H9 (cell line): ENCODE measurements around the gene HAL. TPM values are rescaled to one million over a fixed set of nuclear protein-coding genes. Genes with fewer than 3 reads are reported as not detected.

Experiments used
- DNase-seq: peaks from one replicate; pipeline ENCODE4 v3.0.0-alpha.2; 2017
- H2AFZ ChIP-seq: one replicate; pipeline ENCODE4 v1.6.1; 2013; ENCODE audit warnings: mild to moderate bottlenecking, low read length, control low read depth, moderate library complexity
- H2AK5ac ChIP-seq: 2 replicates; pipeline ENCODE4 v1.6.1; 2013; ENCODE audit warnings: low read length, control low read depth, mixed read lengths; ENCODE audit not compliant: insufficient read length
- H2BK120ac ChIP-seq: one replicate; pipeline ENCODE4 v1.6.1; 2013; ENCODE audit warnings: low read depth, mild to moderate bottlenecking, low read length, control low read depth, inconsistent platforms; ENCODE audit not compliant: poor library complexity, severe bottlenecking
- H2BK12ac ChIP-seq: 2 replicates; pipeline ENCODE4 v1.6.1; 2013; ENCODE audit warnings: low read length, control low read depth, mixed read lengths, low read depth; ENCODE audit not compliant: insufficient read length
- H2BK15ac ChIP-seq: 2 replicates; pipeline ENCODE4 v1.6.1; 2013; ENCODE audit warnings: low read depth, low read length, control low read depth
- H2BK20ac ChIP-seq: one replicate; pipeline ENCODE4 v1.6.1; 2013; ENCODE audit warnings: low read depth, mild to moderate bottlenecking, low read length, control low read depth, inconsistent platforms; ENCODE audit not compliant: poor library complexity, severe bottlenecking
- H2BK5ac ChIP-seq: 2 replicates; pipeline ENCODE4 v1.6.1; 2013; ENCODE audit warnings: low read length, control low read depth, mixed read lengths; ENCODE audit not compliant: insufficient read length
- H3K14ac ChIP-seq: 2 replicates; pipeline ENCODE4 v1.6.1; 2013; ENCODE audit warnings: low read length, control low read depth; ENCODE audit not compliant: insufficient read depth
- H3K18ac ChIP-seq: 2 replicates; pipeline ENCODE4 v1.6.1; 2013; ENCODE audit warnings: low read depth, mild to moderate bottlenecking, mixed read lengths, low read length, control low read depth; ENCODE audit not compliant: insufficient read length
- H3K23ac ChIP-seq: 2 replicates; pipeline ENCODE4 v1.6.1; 2013; ENCODE audit warnings: low read length, control low read depth, mixed read lengths, low read depth; ENCODE audit not compliant: insufficient read length
- H3K23me2 ChIP-seq: 2 replicates; pipeline ENCODE4 v1.6.1; 2013; ENCODE audit warnings: low read depth, mild to moderate bottlenecking, mixed read lengths, low read length, control low read depth; ENCODE audit not compliant: insufficient read length, poor library complexity, severe bottlenecking
- H3K27ac ChIP-seq: 2 replicates; pipeline ENCODE4 v1.5.1; 2013; ENCODE audit warnings: low read length, control low read depth, mixed read lengths, low read depth; ENCODE audit not compliant: insufficient read length
- H3K27me3 ChIP-seq: 2 replicates; pipeline ENCODE4 v1.6.1; 2013; ENCODE audit warnings: low read length, control low read depth, inconsistent platforms; ENCODE audit not compliant: insufficient read depth
- H3K4ac ChIP-seq: 2 replicates; pipeline ENCODE4 v1.6.1; 2013; ENCODE audit warnings: low read depth, mild to moderate bottlenecking, control low read depth, inconsistent platforms, low read length, moderate library complexity
- H3K4me1 ChIP-seq: 2 replicates; pipeline ENCODE4 v1.6.1; 2013; ENCODE audit warnings: low read length, control low read depth, inconsistent platforms; ENCODE audit not compliant: insufficient read depth
- H3K4me2 ChIP-seq: 2 replicates; pipeline ENCODE4 v1.6.1; 2013; ENCODE audit warnings: low read length, control low read depth, mixed read lengths; ENCODE audit not compliant: insufficient read length, insufficient read depth
- H3K56ac ChIP-seq: 2 replicates; pipeline ENCODE4 v1.6.1; 2013; ENCODE audit warnings: low read depth, mild to moderate bottlenecking, mixed read lengths, low read length, control low read depth; ENCODE audit not compliant: insufficient read length
- H3K79me1 ChIP-seq: 2 replicates; pipeline ENCODE4 v1.6.1; 2013; ENCODE audit warnings: low read depth, mild to moderate bottlenecking, moderate library complexity, low read length, control low read depth, inconsistent platforms; ENCODE audit not compliant: insufficient read depth, poor library complexity, severe bottlenecking
- H3K79me2 ChIP-seq: 2 replicates; pipeline ENCODE4 v1.6.1; 2013; ENCODE audit warnings: low read length, control low read depth, inconsistent platforms; ENCODE audit not compliant: insufficient read depth
- H3K9ac ChIP-seq: 2 replicates; pipeline ENCODE4 v1.6.1; 2013; ENCODE audit warnings: low read length, control low read depth, mixed read lengths; ENCODE audit not compliant: insufficient read length; ENCODE audit errors: extremely low read depth
- H3K9me3 ChIP-seq: one replicate; pipeline ENCODE4 v1.6.1; 2013; ENCODE audit warnings: low read depth, low read length, inconsistent platforms; ENCODE audit not compliant: control insufficient read depth
- H3T11ph ChIP-seq: one replicate; pipeline ENCODE4 v1.6.1; 2013; ENCODE audit warnings: mild to moderate bottlenecking, low read length, control low read depth, inconsistent platforms
- H4K20me1 ChIP-seq: one replicate; pipeline ENCODE4 v1.6.1; 2013; ENCODE audit not compliant: control insufficient read depth, insufficient read length, insufficient read depth
- H4K5ac ChIP-seq: 2 replicates; pipeline ENCODE4 v1.6.1; 2013; ENCODE audit warnings: low read depth, mild to moderate bottlenecking, mixed read lengths, low read length, control low read depth; ENCODE audit not compliant: insufficient read length
- H4K8ac ChIP-seq: replicated peaks from 2 replicates; pipeline ENCODE4 v1.6.1; 2013; ENCODE audit warnings: low read length, control low read depth, mixed read lengths, low read depth; ENCODE audit not compliant: insufficient read length
- H4K91ac ChIP-seq: 2 replicates; pipeline ENCODE4 v1.6.1; 2013; ENCODE audit warnings: low read depth, mild to moderate bottlenecking, moderate library complexity, mixed read lengths, low read length, control low read depth; ENCODE audit not compliant: insufficient read length
- H3K27ac Mint-ChIP-seq, 3 experiments: 2 replicates in 2 of 3; 3 replicates in 1 of 3; pipeline ENCODE4 v1.8.0; 2020 to 2021; ENCODE audit warnings: mixed read lengths in 3 of 3, mild to moderate bottlenecking in 1 of 3, moderate library complexity in 1 of 3
- H3K27me3 Mint-ChIP-seq: 2 replicates; pipeline ENCODE4 v1.8.0; 2021; ENCODE audit warnings: low read depth, mild to moderate bottlenecking, moderate library complexity, mixed read lengths
- H3K36me3 Mint-ChIP-seq, 3 experiments: 2 replicates in 2 of 3; 3 replicates in 1 of 3; pipeline ENCODE4 v1.8.0; 2020 to 2021; ENCODE audit warnings: low read depth in 3 of 3, mixed read lengths in 3 of 3; ENCODE audit not compliant: insufficient read depth in 1 of 3
- H3K4me1 Mint-ChIP-seq, 2 experiments: 2 replicates each; pipeline ENCODE4 v1.8.0; 2020; ENCODE audit warnings: mixed read lengths in 2 of 2
- H3K4me3 Mint-ChIP-seq, 2 experiments: 2 replicates in 1 of 2; 3 replicates in 1 of 2; pipeline ENCODE4 v1.8.0; 2020 to 2021; ENCODE audit warnings: mild to moderate bottlenecking in 2 of 2, mixed read lengths in 2 of 2, moderate library complexity in 1 of 2
- H3K9me3 Mint-ChIP-seq, 2 experiments: 2 replicates in 1 of 2; 3 replicates in 1 of 2; pipeline ENCODE4 v1.8.0; 2020; ENCODE audit warnings: mild to moderate bottlenecking in 2 of 2, mixed read lengths in 2 of 2, moderate library complexity in 1 of 2
- WGBS: extraction: QIAGEN DNeasy Blood & Tissue Kit; methylation state at CpG from one replicate; pipeline ENCODE4 v1.1.7; 2013; ENCODE audit warnings: missing lambda C conversion rate, low lambda C conversion rate, mixed read lengths; ENCODE audit not compliant: insufficient read length; ENCODE audit errors: extremely low coverage; 5-methylcytosine and 5-hydroxymethylcytosine counted together
- total RNA-seq: library from RNA; stranded (reverse); gene quantifications from 2 replicates; pipeline ENCODE4 v1.2.1, GENCODE V29; 2021
- TF ChIP-seq, protein P1 (sequence below): fragments of 200-600 bp; sonication (generic); conservative IDR thresholded peaks from 3 replicates; pipeline ENCODE4 v1.8.0; 2021; ENCODE audit warnings: antibody characterized with exemption, mild to moderate bottlenecking

HAL gene
- total RNA-seq, 1 experiment from 2014 or later = 0.35 TPM

DNA sequence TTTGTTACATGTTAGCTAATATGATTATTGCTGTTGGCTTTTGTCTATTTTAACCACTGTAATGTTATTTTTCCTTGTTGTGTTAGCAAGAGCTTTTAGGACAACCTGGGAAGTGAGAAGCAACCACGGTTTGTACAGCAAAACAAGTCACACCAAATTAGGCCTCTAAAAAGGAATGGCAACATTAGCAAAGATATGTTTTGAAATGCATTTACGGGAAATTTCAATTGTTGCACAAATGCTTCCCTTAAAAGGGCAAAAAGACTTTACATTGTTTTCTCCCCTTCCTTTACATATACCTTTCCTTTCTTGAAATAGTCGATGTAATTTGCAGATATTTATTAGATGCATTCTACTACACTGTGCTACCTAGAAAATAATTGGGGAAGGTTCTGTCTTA, 43.4 kb upstream of the HAL start:
- H4K5ac ChIP-seq = no peak overlapping the region
- H3K36me3 Mint-ChIP-seq = no peaks in the 10 kb centered on the region
- no peak overlapping the region for H3K27ac ChIP-seq
- TF ChIP-seq, protein P1, sequence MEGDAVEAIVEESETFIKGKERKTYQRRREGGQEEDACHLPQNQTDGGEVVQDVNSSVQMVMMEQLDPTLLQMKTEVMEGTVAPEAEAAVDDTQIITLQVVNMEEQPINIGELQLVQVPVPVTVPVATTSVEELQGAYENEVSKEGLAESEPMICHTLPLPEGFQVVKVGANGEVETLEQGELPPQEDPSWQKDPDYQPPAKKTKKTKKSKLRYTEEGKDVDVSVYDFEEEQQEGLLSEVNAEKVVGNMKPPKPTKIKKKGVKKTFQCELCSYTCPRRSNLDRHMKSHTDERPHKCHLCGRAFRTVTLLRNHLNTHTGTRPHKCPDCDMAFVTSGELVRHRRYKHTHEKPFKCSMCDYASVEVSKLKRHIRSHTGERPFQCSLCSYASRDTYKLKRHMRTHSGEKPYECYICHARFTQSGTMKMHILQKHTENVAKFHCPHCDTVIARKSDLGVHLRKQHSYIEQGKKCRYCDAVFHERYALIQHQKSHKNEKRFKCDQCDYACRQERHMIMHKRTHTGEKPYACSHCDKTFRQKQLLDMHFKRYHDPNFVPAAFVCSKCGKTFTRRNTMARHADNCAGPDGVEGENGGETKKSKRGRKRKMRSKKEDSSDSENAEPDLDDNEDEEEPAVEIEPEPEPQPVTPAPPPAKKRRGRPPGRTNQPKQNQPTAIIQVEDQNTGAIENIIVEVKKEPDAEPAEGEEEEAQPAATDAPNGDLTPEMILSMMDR = no peak
- no peak overlapping the region for H3K4me2 ChIP-seq
- H3K9me3 ChIP-seq = no peaks in the 10 kb centered on the region
- H3K9ac ChIP-seq = no peak overlapping the region
- H3K4ac ChIP-seq = no peak overlapping the region
- H3K14ac ChIP-seq = no peak overlapping the region
- H2BK120ac ChIP-seq = no peak overlapping the region
- H4K20me1 ChIP-seq = no peaks in the 10 kb centered on the region
- H4K8ac ChIP-seq = no peak overlapping the region
- no peak overlapping the region for H2BK5ac ChIP-seq
- H2BK20ac ChIP-seq = no peak overlapping the region
- no peaks in the 10 kb centered on the region for H3K27me3 ChIP-seq
- WGBS = no CpG with 5 or more reads among the region's 3 CpGs
- no peak overlapping the region for H3K18ac ChIP-seq
- no peaks in the 10 kb centered on the region for H3K27me3 Mint-ChIP-seq
- peaks cover 2% of the 10 kb centered on the region for H3K79me1 ChIP-seq
- H3K4me1 ChIP-seq = no peaks in the 10 kb centered on the region
- H2AFZ ChIP-seq = no peak overlapping the region
- H3K4me3 Mint-ChIP-seq = no peak overlapping the region
- no peak overlapping the region for H2BK12ac ChIP-seq
- no peak overlapping the region for H3K56ac ChIP-seq
- no peak overlapping the region for H3K23ac ChIP-seq
- no peak overlapping the region for H3T11ph ChIP-seq
- H4K91ac ChIP-seq = no peak overlapping the region
- no peak overlapping the region for H2AK5ac ChIP-seq
- no peak overlapping the region for H3K27ac Mint-ChIP-seq
- peaks cover 2% of the 10 kb centered on the region; the same call in 1 of the 2 replicates for H3K79me2 ChIP-seq
- H3K4me1 Mint-ChIP-seq = no peaks in the 10 kb centered on the region
- no peak overlapping the region for H2BK15ac ChIP-seq
- H3K23me2 ChIP-seq = peaks cover 5% of the 10 kb centered on the region
- DNase-seq = no peak
- H3K9me3 Mint-ChIP-seq = no peaks in the 10 kb centered on the region
